D341Med (cell line): ENCODE data around the gene TEX13D.

Source experiments
- DNase-seq: peaks from one replicate; pipeline ENCODE4 v3.0.0; 2012; ENCODE audit warnings: low spot score

The TEX13D gene

DNA sequence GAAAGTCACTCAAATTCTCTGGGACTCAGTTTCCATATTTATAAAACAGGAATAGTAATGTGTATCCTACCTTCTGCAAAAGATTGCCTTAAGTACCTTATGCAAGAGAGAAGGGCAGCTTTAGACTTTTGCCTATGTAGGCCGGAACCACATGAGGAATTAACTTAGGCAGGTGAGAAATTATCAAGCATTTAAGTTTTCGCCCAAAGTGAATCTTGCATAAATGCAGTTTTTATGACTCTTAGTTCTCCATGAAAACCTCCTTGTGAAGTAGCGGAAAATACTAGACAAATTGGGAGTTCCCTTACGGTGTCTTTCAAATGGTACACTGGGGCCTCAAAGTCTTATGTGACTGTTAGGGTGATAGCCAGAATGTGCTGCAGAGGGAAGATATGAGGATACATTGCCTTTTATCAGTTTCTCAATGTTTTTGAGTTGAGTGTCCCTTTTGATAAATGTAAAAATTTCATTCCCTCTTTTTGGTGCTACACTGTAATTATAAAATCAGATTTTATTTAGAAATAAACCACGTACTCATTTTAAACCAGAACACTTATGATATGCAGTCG is 16.5 kb downstream of the TEX13D start:
- no peak for DNase-seq

DNA sequence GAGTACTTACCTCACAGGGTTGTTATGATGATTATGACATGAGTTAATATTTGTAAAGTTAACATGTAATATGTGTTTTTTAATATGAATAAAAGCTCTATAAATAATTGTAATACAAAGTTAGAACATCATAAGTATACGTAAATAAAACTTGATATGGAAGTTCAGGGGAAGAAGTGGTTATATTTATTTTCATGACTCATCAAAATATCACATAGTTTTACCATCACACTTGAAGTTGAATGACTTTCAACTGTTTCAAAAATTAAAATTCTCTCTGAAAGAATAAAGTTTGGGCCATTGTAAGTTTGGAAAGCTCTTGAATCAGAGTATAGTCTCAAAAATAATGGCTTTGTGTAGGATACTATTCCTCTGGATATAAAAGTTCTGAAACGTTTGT is 22.2 kb downstream of the TEX13D start:
- DNase-seq, result no peak

GRCh38 chrX:124358800-124359383 is 26.4 kb downstream of the TEX13D start:
- no peak for DNase-seq

GRCh38 chrX:124362072-124362471 is 29.6 kb downstream of the TEX13D start:
- no peak for DNase-seq

GRCh38 chrX:124362761-124363160 is 30.3 kb downstream of the TEX13D start:
- DNase-seq, result no peak

GRCh38 chrX:124369722-124370121 is 37.3 kb downstream of the TEX13D start:
- no peak for DNase-seq

DNA sequence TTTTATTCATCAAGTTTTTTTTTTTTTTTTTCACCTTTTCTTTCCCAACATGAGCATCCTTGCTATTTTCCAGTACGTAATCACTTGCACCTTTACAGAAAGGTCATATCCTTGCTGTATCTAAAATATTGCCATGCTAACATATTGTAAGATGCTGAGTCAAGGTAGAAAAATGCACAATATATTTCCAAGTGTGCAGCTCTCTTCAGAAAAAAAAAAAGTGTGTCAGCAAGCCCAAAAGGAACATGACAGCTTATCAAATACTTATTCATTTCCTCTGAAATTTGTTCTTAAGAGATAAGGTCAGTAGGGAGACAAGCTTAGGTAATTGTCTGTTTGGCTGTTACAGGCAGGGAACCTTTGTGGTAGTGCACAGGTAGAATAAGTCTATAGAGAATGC is 40.9 kb downstream of the TEX13D start:
- no peak for DNase-seq

GRCh38 chrX:124378643-124379042 is 46.2 kb downstream of the TEX13D start:
- no peak for DNase-seq

GRCh38 chrX:124383354-124383753 is 50.9 kb downstream of the TEX13D start:
- no peak for DNase-seq

GRCh38 chrX:124386401-124386800 is 53.9 kb downstream of the TEX13D start:
- DNase-seq, result no peak
